ENCODE data around the gene DBP.

GRCh38 chr19:48663667-48664066, 26.5 kb upstream of the DBP start:
- TF ChIP-seq POLR2A (IDR thresholded peaks at IDR 0.05): no peak
- TF ChIP-seq, protein P1, sequence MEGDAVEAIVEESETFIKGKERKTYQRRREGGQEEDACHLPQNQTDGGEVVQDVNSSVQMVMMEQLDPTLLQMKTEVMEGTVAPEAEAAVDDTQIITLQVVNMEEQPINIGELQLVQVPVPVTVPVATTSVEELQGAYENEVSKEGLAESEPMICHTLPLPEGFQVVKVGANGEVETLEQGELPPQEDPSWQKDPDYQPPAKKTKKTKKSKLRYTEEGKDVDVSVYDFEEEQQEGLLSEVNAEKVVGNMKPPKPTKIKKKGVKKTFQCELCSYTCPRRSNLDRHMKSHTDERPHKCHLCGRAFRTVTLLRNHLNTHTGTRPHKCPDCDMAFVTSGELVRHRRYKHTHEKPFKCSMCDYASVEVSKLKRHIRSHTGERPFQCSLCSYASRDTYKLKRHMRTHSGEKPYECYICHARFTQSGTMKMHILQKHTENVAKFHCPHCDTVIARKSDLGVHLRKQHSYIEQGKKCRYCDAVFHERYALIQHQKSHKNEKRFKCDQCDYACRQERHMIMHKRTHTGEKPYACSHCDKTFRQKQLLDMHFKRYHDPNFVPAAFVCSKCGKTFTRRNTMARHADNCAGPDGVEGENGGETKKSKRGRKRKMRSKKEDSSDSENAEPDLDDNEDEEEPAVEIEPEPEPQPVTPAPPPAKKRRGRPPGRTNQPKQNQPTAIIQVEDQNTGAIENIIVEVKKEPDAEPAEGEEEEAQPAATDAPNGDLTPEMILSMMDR (IDR thresholded peaks at IDR 0.05): no peak
- TF ChIP-seq POLR2AphosphoS5 (IDR thresholded peaks at IDR 0.05): no peak
- no peak for TF ChIP-seq EP300 (IDR thresholded peaks at IDR 0.05)
